K562 (cell line): Measurements from ENCODE around the gene TRIM71. TPM values are rescaled to one million over a fixed set of nuclear protein-coding genes. Genes with fewer than 3 reads are reported as not detected.

Experiments used
- C11orf30 ChIP-seq: fragments of 450-650 bp; IDR thresholded peaks from 2 replicates; pipeline ENCODE4 v1.6.1; 2016; ENCODE audit warnings: low read depth, mild to moderate bottlenecking
- ESRRA ChIP-seq: fragments of 450-650 bp; IDR thresholded peaks from 2 replicates; pipeline ENCODE4 v1.6.1; 2014; ENCODE audit warnings: low read depth, mild to moderate bottlenecking, moderate library complexity, borderline replicate concordance
- FOXO4 ChIP-seq: fragments of 450-650 bp; formaldehyde crosslinking; IDR thresholded peaks from 2 replicates; pipeline ENCODE4 v1.4.0; 2020; ENCODE audit warnings: mild to moderate bottlenecking, moderate library complexity
- HNRNPLL ChIP-seq: fragments of 200-400 bp; formaldehyde crosslinking; IDR thresholded peaks from 2 replicates; pipeline ENCODE4 v1.6.1; 2017; ENCODE audit warnings: low read length, low read depth, mild to moderate bottlenecking; ENCODE audit not compliant: poor library complexity, severe bottlenecking
- NFYB ChIP-seq: IDR thresholded peaks from 2 replicates; pipeline ENCODE4 v1.6.1; 2011; ENCODE audit warnings: mild to moderate bottlenecking, moderate library complexity; ENCODE audit not compliant: insufficient read length; ENCODE audit errors: extremely low read depth
- POLR3G ChIP-seq: IDR thresholded peaks from 2 replicates; pipeline ENCODE4 v1.6.1; 2011; ENCODE audit not compliant: insufficient read length, insufficient replicate concordance; ENCODE audit errors: extremely low read depth
- RAD21 ChIP-seq, 2 experiments: fragments of 250-450 bp in 1 of 2; fragments of 450-650 bp in 1 of 2; sonication (Bioruptor Pico) in 1 of 2; formaldehyde crosslinking in 1 of 2; IDR thresholded peaks in 1 of 2; conservative IDR thresholded peaks in 1 of 2; 2 replicates each; pipeline versions ENCODE4 v1.4.0 to v1.8.0; 2020 to 2022; ENCODE audit warnings: mild to moderate bottlenecking in 2 of 2, moderate library complexity in 1 of 2
- SFPQ ChIP-seq: fragments of 200-400 bp; formaldehyde crosslinking; IDR thresholded peaks from 2 replicates; pipeline ENCODE4 v1.6.1; 2017; ENCODE audit warnings: mild to moderate bottlenecking, low read depth, low read length, moderate library complexity
- SPI1 ChIP-seq: IDR thresholded peaks from 2 replicates; pipeline ENCODE4 v1.6.1; 2011; ENCODE audit warnings: low read depth, low read length, control low read depth, borderline replicate concordance
- TSC22D4 ChIP-seq: fragments of 450-650 bp; IDR thresholded peaks from 2 replicates; pipeline ENCODE4 v1.6.1; 2016; ENCODE audit warnings: missing genetic modification characterization, missing biosample characterization, control low read depth
- XRCC3 ChIP-seq: fragments of 450-650 bp; IDR thresholded peaks from 2 replicates; pipeline ENCODE4 v1.6.1; 2017; ENCODE audit warnings: mild to moderate bottlenecking, moderate library complexity
- ZFP36 ChIP-seq: fragments of 150-350 bp; IDR thresholded peaks from 2 replicates; pipeline ENCODE4 v1.6.1; 2018; ENCODE audit warnings: low read length, low read depth; ENCODE audit not compliant: partially characterized antibody
- ZNF174 ChIP-seq: fragments of 250-450 bp; sonication (Bioruptor Pico); IDR thresholded peaks from 2 replicates; pipeline ENCODE4 v1.4.0; 2020; ENCODE audit warnings: mild to moderate bottlenecking
- ZNF197 ChIP-seq: fragments of 200-800 bp; sonication (Bioruptor generic); IDR thresholded peaks from 2 replicates; pipeline ENCODE4 v1.6.1; 2016; ENCODE audit warnings: low read depth, missing genetic modification characterization, missing compliant biosample characterization
- ZNF316 ChIP-seq: fragments of 450-650 bp; IDR thresholded peaks from 2 replicates; pipeline ENCODE4 v1.6.1; 2016
- polyA plus RNA-seq, 8 experiments: library from polyadenylated mRNA; depleted of rRNA in 4 of 8; stranded (reverse) in 5 of 8; unstranded in 3 of 8; fragments of >200 nt; fragmentation: Nextera tagmentation in 2 of 8; fragmentation: Illumina TruSeq in 1 of 8; extraction: Ambion mirVana in 2 of 8; extraction: Trizol in 1 of 8; gene quantifications; 2 replicates each; pipeline versions ENCODE4 v1.2.1 to v1.2.3, GENCODE V29; 2011 to 2014; ENCODE audit warnings: inconsistent platforms in 1 of 8, missing spikeins in 1 of 8
- total RNA-seq, 7 experiments: library from RNA; depleted of rRNA in 6 of 7; stranded (reverse); fragments of >200 nt in 6 of 7; fragmentation: Illumina TruSeq in 2 of 7; extraction: Trizol in 2 of 7; gene quantifications; 2 replicates each; pipeline versions ENCODE4 v1.2.1 to v1.2.3, GENCODE V29; 2011 to 2021; ENCODE audit warnings: low replicate concordance in 1 of 7
- TF ChIP-seq, protein P1 (sequence below), 3 experiments: IDR thresholded peaks in 2 of 3; conservative IDR thresholded peaks in 1 of 3; 2 replicates each; pipeline ENCODE4 v1.5.1; 2011 to 2012; ENCODE audit warnings: low read length in 3 of 3, mild to moderate bottlenecking in 3 of 3, control low read depth in 2 of 3, improper control_type of control experiment in 1 of 3, inconsistent platforms in 1 of 3, low read depth in 1 of 3, mixed read lengths in 1 of 3, moderate library complexity in 1 of 3; ENCODE audit not compliant: insufficient read depth in 2 of 3

Gene TRIM71
- total and polyA plus RNA-seq, 9 of the 15 experiments (the other 6 are each of a cell fraction or from before 2014, with no cell fraction given), result 0.04 to 0.11 TPM; not detected in 7

DNA sequence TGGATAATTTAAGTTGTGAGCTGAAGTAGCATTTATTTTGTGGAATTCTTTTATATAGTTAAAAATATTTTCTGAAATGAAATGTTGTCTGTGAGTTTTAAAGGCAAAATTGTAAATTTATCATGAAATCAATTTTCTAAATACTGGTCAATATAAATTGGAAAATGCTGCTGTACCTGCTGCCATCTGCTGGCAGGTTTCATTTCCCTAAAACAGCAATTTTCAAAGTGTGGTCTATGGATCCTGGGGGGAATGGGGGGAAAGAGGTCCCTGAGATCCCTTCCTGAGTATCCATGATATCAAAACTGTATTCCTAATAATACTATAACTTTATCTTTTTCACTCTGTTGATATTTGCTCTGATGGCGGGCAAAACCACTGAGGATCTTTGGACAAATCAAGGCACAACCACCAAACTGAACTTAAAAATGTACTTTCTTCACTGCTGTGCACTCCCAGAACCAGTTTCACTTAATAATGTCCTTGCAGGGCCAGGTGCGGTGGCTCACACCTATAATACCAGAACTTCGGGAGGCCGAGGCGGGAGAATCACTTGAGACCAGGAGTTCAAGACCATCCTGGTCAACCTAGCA, 116.4 kb downstream of the TRIM71 start (continued):
- TF ChIP-seq FOXO4 (no peak), ZNF197 (CRISPR knock-in tag) (no peak), XRCC3 (no peak), ZNF174 (CRISPR knock-in tag) (no peak), SPI1 (0 out of 2 replicates have a peak, but pooled peaks have one; percentile 27), TSC22D4 (tag) (no peak), POLR3G (no peak), ESRRA (no peak), RAD21 (CRISPR knock-in tag; conservative IDR thresholded peaks at IDR 0.05 in 1 of 2, IDR thresholded peaks at IDR 0.05 in 1 of 2) (peak; percentile 83 to 91), HNRNPLL (no peak), ZFP36 (no peak), C11orf30 (peak; percentile 36; the same call in 1 of the 2 replicates), SFPQ (no peak), NFYB (no peak), ZNF316 (peak; percentile 31; the same call in 1 of the 2 replicates)
- TF ChIP-seq, protein P1, sequence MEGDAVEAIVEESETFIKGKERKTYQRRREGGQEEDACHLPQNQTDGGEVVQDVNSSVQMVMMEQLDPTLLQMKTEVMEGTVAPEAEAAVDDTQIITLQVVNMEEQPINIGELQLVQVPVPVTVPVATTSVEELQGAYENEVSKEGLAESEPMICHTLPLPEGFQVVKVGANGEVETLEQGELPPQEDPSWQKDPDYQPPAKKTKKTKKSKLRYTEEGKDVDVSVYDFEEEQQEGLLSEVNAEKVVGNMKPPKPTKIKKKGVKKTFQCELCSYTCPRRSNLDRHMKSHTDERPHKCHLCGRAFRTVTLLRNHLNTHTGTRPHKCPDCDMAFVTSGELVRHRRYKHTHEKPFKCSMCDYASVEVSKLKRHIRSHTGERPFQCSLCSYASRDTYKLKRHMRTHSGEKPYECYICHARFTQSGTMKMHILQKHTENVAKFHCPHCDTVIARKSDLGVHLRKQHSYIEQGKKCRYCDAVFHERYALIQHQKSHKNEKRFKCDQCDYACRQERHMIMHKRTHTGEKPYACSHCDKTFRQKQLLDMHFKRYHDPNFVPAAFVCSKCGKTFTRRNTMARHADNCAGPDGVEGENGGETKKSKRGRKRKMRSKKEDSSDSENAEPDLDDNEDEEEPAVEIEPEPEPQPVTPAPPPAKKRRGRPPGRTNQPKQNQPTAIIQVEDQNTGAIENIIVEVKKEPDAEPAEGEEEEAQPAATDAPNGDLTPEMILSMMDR (IDR thresholded peaks at IDR 0.05 in 2 of 3, conservative IDR thresholded peaks at IDR 0.05 in 1 of 3; ENCODE audit: insufficient read depth in 2 of 3, low read depth in 1 of 3, low read length in 3 of 3), result peak; percentile 65 to 84 (median 78)
